Calu3 (cell line): Measurements from ENCODE around the gene FSCN2. TPM values are rescaled to one million over a fixed set of nuclear protein-coding genes. Genes with fewer than 3 reads are reported as not detected.

ENCODE experiments used
- BruUV-seq: library from RNA; stranded (reverse); fragments of 400-500 nt; replicated peaks from 2 replicates; lab custom pipeline; 2021; lab: Mats Ljungman, UMichigan
- CTCF ChIA-PET: fragments of 300-600 bp; sonication (Branson Sonifier 250); formaldehyde crosslinking; loops from one replicate; lab custom pipeline; 2022; ENCODE audit warnings: antibody characterized with exemption; lab: Charles Lee
- DNase-seq: peaks from one replicate; pipeline ENCODE4 v3.0.0; 2022
- H3K27ac Mint-ChIP-seq: one replicate; pipeline ENCODE4 v1.8.0; 2022; ENCODE audit warnings: mixed read lengths; ENCODE audit not compliant: unreplicated experiment
- H3K27me3 Mint-ChIP-seq: one replicate; pipeline ENCODE4 v1.8.0; 2022; ENCODE audit warnings: mixed read lengths; ENCODE audit not compliant: unreplicated experiment
- H3K36me3 Mint-ChIP-seq: one replicate; pipeline ENCODE4 v1.8.0; 2022; ENCODE audit warnings: mild to moderate bottlenecking, moderate library complexity, mixed read lengths; ENCODE audit not compliant: insufficient read depth, unreplicated experiment
- H3K4me1 Mint-ChIP-seq: one replicate; pipeline ENCODE4 v1.8.0; 2022; ENCODE audit warnings: mild to moderate bottlenecking, low read depth, mixed read lengths; ENCODE audit not compliant: unreplicated experiment
- H3K4me3 Mint-ChIP-seq: one replicate; pipeline ENCODE4 v1.8.0; 2022; ENCODE audit warnings: mild to moderate bottlenecking, low read depth, moderate library complexity, mixed read lengths; ENCODE audit not compliant: unreplicated experiment
- H3K9me3 Mint-ChIP-seq: one replicate; pipeline ENCODE4 v1.8.0; 2022; ENCODE audit warnings: low read depth, mixed read lengths; ENCODE audit not compliant: unreplicated experiment
- intact Hi-C: fragments of 100-400 bp; cut with micrococcal nuclease; formaldehyde crosslinking; loops from one replicate; pipeline ENCODE4 v1.10.0; 2022; ENCODE audit not compliant: unreplicated experiment
- total RNA-seq: library from RNA; stranded (reverse); gene quantifications from 2 replicates; pipeline ENCODE4 v1.2.3, GENCODE V29; 2022
- TF ChIP-seq, protein P1 (sequence below): fragments of 200-600 bp; IDR thresholded peaks from one replicate; pipeline ENCODE4 v1.8.0; 2022; ENCODE audit warnings: antibody characterized with exemption; ENCODE audit not compliant: unreplicated experiment

FSCN2 gene
- total RNA-seq, 1 experiment from 2014 or later, result 5.5 TPM

DNA sequence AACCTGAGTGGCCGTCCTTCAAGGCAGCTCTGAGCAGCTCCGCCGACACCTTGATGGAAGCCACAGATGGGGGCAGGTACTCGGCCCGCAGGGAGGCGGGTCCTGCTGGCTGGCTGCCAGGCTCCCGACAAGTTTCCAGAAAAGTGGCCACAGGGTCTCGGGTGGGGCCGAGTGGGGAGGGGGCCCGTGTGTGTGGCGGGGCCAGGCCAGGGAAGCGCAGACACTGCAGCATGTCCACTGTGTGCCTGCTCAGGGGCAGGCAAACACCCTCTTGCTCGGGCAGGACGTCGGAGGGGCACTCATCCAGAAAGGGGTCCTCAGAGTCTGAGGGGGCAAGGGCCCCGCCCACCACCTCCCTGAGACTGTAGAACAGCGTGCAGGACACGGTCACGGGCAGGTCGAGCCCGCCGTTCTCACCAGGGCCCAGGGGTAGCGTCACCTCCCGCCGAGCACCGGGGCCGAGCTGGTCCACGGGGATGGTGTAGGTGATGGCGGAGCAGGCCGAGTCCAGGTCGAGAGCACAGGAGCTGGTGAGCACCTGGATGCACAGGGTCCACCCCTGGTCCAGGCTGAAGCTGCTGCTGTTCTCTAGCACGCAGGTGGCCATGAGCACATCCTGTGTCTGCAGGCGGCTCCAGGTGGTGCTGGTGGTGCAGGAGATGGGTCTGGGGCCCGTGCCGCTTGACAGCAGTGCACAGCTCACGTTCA is 18.9 kb downstream of the FSCN2 start:
- CTCF ChIA-PET, result interaction anchor here (0.6 to 0.7 kb wide), 2 partner anchors 24 to 39 kb away, joined by 3 to 4 read pairs; no protein-coding TSS in a partner anchor
- no peaks in the 10 kb centered on the region for H3K9me3 Mint-ChIP-seq
- no peak overlapping the region for H3K27ac Mint-ChIP-seq
- H3K4me1 Mint-ChIP-seq, result no peaks in the 10 kb centered on the region
- no peak overlapping the region for H3K4me3 Mint-ChIP-seq
- TF ChIP-seq, protein P1, sequence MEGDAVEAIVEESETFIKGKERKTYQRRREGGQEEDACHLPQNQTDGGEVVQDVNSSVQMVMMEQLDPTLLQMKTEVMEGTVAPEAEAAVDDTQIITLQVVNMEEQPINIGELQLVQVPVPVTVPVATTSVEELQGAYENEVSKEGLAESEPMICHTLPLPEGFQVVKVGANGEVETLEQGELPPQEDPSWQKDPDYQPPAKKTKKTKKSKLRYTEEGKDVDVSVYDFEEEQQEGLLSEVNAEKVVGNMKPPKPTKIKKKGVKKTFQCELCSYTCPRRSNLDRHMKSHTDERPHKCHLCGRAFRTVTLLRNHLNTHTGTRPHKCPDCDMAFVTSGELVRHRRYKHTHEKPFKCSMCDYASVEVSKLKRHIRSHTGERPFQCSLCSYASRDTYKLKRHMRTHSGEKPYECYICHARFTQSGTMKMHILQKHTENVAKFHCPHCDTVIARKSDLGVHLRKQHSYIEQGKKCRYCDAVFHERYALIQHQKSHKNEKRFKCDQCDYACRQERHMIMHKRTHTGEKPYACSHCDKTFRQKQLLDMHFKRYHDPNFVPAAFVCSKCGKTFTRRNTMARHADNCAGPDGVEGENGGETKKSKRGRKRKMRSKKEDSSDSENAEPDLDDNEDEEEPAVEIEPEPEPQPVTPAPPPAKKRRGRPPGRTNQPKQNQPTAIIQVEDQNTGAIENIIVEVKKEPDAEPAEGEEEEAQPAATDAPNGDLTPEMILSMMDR, result no peak
- H3K36me3 Mint-ChIP-seq, result peaks cover 68% of the 10 kb centered on the region
- intact Hi-C loops, result no loop called here
- no peaks in the 10 kb centered on the region for H3K27me3 Mint-ChIP-seq
- no peak for DNase-seq
- no TSS peak for BruUV-seq

- no TSS peak for BruUV-seq
- Mint-ChIP-seq H3K4me1 (no peaks in the 10 kb centered on the region), H3K36me3 (peaks cover 73% of the 10 kb centered on the region), H3K27ac (no peak overlapping the region), H3K27me3 (no peaks in the 10 kb centered on the region), H3K4me3 (no peak overlapping the region), H3K9me3 (no peaks in the 10 kb centered on the region)
- no peak for DNase-seq
- intact Hi-C loops, result no loop called here
- CTCF ChIA-PET, result no interaction called here
- TF ChIP-seq, protein P1, result no peak
These were observed 19.4 kb downstream of the FSCN2 start for GRCh38 chr17:81547614-81547982.

DNA sequence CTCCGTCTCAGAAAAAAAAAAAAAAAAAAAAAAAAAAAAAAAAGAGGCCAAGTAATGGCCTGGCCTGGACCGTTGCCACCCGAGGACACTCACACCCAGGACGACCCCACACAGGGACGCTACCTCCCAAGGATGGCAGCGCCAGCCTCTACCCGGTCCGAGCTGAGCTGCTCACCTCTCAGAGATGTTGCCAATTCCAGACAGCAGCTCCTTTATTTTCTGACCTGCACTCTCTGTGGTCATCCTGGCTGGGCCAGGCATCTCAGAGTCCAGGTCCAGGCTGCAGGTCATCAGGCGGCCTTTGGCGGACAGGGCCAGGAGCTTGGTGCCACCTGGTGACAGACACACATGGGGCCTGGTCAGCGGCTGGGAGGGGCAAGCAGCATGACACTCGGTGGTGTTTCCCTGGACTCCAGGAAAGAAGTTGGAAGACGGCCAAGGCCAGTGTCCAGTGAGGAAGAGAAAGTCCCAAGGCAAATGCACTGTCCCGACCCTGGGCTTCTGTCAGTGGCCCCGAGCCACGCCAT is 20.9 kb downstream of the FSCN2 start:
- no peak overlapping the region for H3K4me3 Mint-ChIP-seq
- no peaks in the 10 kb centered on the region for H3K9me3 Mint-ChIP-seq
- CTCF ChIA-PET, result no interaction called here
- H3K27me3 Mint-ChIP-seq, result no peaks in the 10 kb centered on the region
- H3K4me1 Mint-ChIP-seq, result peaks cover 8% of the 10 kb centered on the region
- TF ChIP-seq, protein P1, result no peak
- no TSS peak for BruUV-seq
- no peak overlapping the region for H3K27ac Mint-ChIP-seq
- no peak for DNase-seq
- H3K36me3 Mint-ChIP-seq, result peaks cover 88% of the 10 kb centered on the region
- intact Hi-C loops, result no loop called here

DNA sequence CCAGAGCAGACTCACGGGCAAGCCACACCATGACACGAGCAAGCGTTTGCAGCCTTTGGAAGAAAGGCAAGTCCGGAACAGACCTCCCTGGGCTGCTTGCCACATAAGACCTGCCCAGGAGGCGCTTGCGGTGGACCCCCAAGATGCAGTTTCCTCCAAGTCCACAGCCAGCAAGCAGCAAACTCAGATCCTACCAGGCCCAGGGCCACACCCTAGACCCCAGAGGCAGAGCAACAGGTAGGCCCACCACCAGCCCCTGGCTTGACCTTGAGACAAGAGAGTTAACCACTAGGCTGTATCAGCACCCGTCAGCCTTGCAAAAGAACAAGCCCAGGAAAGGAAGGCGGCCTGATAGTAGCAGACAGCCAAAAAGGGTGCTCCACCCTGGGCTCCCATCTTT is 21.6 kb downstream of the FSCN2 start:
- CTCF ChIA-PET, result no interaction called here
- no peak for DNase-seq
- Mint-ChIP-seq H3K4me3 (peak overlapping the region; percentile 92), H3K27me3 (no peaks in the 10 kb centered on the region), H3K36me3 (peaks cover 90% of the 10 kb centered on the region), H3K4me1 (peaks cover 12% of the 10 kb centered on the region), H3K9me3 (no peaks in the 10 kb centered on the region), H3K27ac (no peak overlapping the region)
- BruUV-seq, result no TSS peak
- intact Hi-C loops, result no loop called here
- TF ChIP-seq, protein P1, result no peak
